Measurements from ENCODE around the gene BRINP3.

- TF ChIP-seq CTCF (IDR thresholded peaks at IDR 0.05) = no peak
- no peak for TF ChIP-seq EP300 (IDR thresholded peaks at IDR 0.05)
- TF ChIP-seq POLR2AphosphoS5 (IDR thresholded peaks at IDR 0.05) = no peak
Observed at GRCh38 chr1:190252046-190252445, 225.6 kb downstream of the BRINP3 start.

Measured in upper lobe of left lung (tissue), 4 donors.